GM13976 (cell line): ENCODE measurements around the gene GLIS1.

Experiments
- DNase-seq: peaks from one replicate; pipeline ENCODE4 v3.0.0; 2012; ENCODE audit warnings: low spot score
- CTCF ChIP-seq: IDR thresholded peaks from 2 replicates; pipeline ENCODE4 v1.5.1; 2012; ENCODE audit warnings: borderline replicate concordance, mild to moderate bottlenecking; ENCODE audit not compliant: insufficient read depth; ENCODE audit errors: extremely low read depth, missing control alignments, control extremely low read depth
- in situ Hi-C: fragments of 300-500 bp; cut with MboI; formaldehyde crosslinking; loops from one replicate; pipeline ENCODE4 v1.12.0; 2022; ENCODE audit warnings: low sequenced_read_pairs, mixed read lengths, inconsistent platforms; ENCODE audit not compliant: unreplicated experiment

Gene GLIS1

GRCh38 chr1:53520481-53520880, 218.5 kb downstream of the GLIS1 start:
- no peak for TF ChIP-seq CTCF
- DNase-seq, result no peak
- in situ Hi-C loops, result no loop called here

- TF ChIP-seq CTCF, result no peak
- in situ Hi-C loops, result no loop called here
- no peak for DNase-seq
Measured at GRCh38 chr1:53519421-53519820, 219.5 kb downstream of the GLIS1 start.

- TF ChIP-seq CTCF, result no peak
- in situ Hi-C loops, result no loop called here
- no peak for DNase-seq
Measured at GRCh38 chr1:53518775-53519174, 220.2 kb downstream of the GLIS1 start.

GRCh38 chr1:53517821-53518352, 221.1 kb downstream of the GLIS1 start:
- TF ChIP-seq CTCF, result no peak
- in situ Hi-C loops, result no loop called here

GRCh38 chr1:53517109-53517508, 221.9 kb downstream of the GLIS1 start:
- in situ Hi-C loops, result no loop called here
- TF ChIP-seq CTCF, result no peak
- DNase-seq, result no peak

More at GRCh38 chr1:53517821-53518352, 221.1 kb downstream of the GLIS1 start:
- no peak for DNase-seq

- in situ Hi-C loops, result no loop called here
- DNase-seq, result no peak
- TF ChIP-seq CTCF, result no peak
Measured at GRCh38 chr1:53516181-53516580, 222.8 kb downstream of the GLIS1 start.

GRCh38 chr1:53514436-53514835, 224.5 kb downstream of the GLIS1 start:
- DNase-seq, result no peak
- in situ Hi-C loops, result no loop called here
- TF ChIP-seq CTCF, result no peak
